GM19099 (cell line): ENCODE data around the gene TMEM229B.

Source experiments
- POLR2A ChIP-seq: IDR thresholded peaks from 3 replicates; pipeline ENCODE4 v1.6.1; 2011; ENCODE audit warnings: low read depth; ENCODE audit not compliant: insufficient read length; ENCODE audit errors: extremely low read depth

TMEM229B gene

DNA sequence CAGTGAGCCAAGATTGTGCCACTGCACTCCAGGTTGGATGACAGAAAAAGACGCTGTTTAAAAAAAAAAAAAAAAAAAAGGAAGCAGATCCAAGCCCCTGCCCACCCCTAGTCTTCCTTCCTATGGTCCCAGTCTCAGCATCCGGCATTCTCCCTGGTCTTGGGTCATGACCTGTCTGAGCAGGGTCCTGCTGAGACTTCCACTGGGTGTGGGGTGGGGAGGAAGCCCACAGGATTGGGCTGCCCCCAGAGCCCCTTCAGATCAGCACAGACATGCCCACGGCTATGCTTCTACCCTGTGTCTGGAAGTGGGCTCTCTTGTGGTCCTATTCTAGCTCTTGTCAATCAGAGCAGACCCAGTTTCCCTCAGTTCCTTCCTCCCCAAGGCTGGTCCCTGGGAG lies 64.0 kb downstream of the TMEM229B start:
- TF ChIP-seq POLR2A = no peak

DNA sequence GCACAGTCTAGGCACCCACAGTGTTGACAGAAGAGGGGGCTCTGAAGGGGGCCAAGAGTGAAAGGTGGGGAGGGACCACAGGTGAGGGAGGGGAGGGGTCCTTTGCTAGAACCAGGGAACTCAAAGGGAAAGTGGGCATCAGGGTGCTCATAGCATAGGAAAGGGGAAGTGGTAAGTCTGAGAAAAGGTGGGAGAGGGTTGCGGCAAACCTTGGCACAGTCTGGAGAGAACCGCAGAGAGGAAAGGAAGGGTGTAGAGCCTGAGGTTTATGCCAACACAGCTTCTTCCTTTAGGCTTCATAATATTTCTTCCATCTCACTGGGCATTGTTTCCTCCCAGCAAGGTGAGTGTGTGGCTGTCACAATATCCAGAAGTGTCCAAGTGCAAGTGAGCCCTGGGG lies 65.1 kb downstream of the TMEM229B start:
- no peak for TF ChIP-seq POLR2A

- TF ChIP-seq POLR2A = no peak
Observed at GRCh38 chr14:67421356-67422224, 66.9 kb downstream of the TMEM229B start.
